Parathyroid adenoma (tissue), 2 donors: ENCODE results near the gene PRKAB1.
A peak's percentile ranks its signal among the peaks of the same experiment; 100 is the strongest.
"Not testable (repeated sequence)": the region's sequence is repeated elsewhere in the genome, so short reads cannot be mapped to it uniquely, and the experiment has no call there.

Experiments used
- H2AFZ ChIP-seq: fragments of 300-600 bp; sonication (generic); one replicate; pipeline ENCODE4 v1.7.0; 2017; ENCODE audit warnings: antibody characterized with exemption, mild to moderate bottlenecking
- H3K27ac ChIP-seq: fragments of 300-600 bp; sonication (generic); one replicate; pipeline ENCODE4 v1.7.0; 2017
- H3K27me3 ChIP-seq: fragments of 300-600 bp; sonication (generic); one replicate; pipeline ENCODE4 v1.7.0; 2017; ENCODE audit warnings: low read length; ENCODE audit not compliant: control insufficient read depth, insufficient read depth
- H3K36me3 ChIP-seq: fragments of 300-600 bp; sonication (generic); one replicate; pipeline ENCODE4 v1.7.0; 2017; ENCODE audit warnings: low read length; ENCODE audit not compliant: control insufficient read depth, insufficient read depth
- H3K4me1 ChIP-seq: fragments of 300-600 bp; sonication (generic); one replicate; pipeline ENCODE4 v1.7.0; 2017; ENCODE audit warnings: control low read depth
- H3K4me2 ChIP-seq: fragments of 300-600 bp; sonication (generic); one replicate; pipeline ENCODE4 v1.7.0; 2017; ENCODE audit warnings: low read length
- H3K4me3 ChIP-seq: fragments of 300-600 bp; sonication (generic); one replicate; pipeline ENCODE4 v1.7.0; 2017; ENCODE audit warnings: low read depth, low read length
- H3K79me2 ChIP-seq: fragments of 300-600 bp; sonication (generic); one replicate; pipeline ENCODE4 v1.7.0; 2017; ENCODE audit warnings: control low read depth
- H3K9ac ChIP-seq: fragments of 300-600 bp; sonication (generic); one replicate; pipeline ENCODE4 v1.7.0; 2017; ENCODE audit warnings: mild to moderate bottlenecking
- H3K9me3 ChIP-seq: fragments of 300-600 bp; sonication (generic); one replicate; pipeline ENCODE4 v1.7.0; 2017; ENCODE audit warnings: low read length; ENCODE audit not compliant: control insufficient read depth
- CTCF ChIP-seq: fragments of 300-600 bp; sonication (generic); IDR thresholded peaks from one replicate; pipeline ENCODE4 v1.7.0; 2017; ENCODE audit warnings: antibody characterized with exemption, mild to moderate bottlenecking
- donor health status: primary hyperparathyroidism.

The PRKAB1 gene

GRCh38 chr12:119645535-119646059, 22.3 kb upstream of the PRKAB1 start:
- Histone ChIP-seq H3K4me3 (no peak overlapping the region), H3K4me1 (peaks cover 32% of the 10 kb centered on the region), H3K27me3 (no peaks in the 10 kb centered on the region), H2AFZ (peak overlapping the region; percentile 25), H3K79me2 (no peaks in the 10 kb centered on the region), H3K36me3 (no peaks in the 10 kb centered on the region), H3K9me3 (no peaks in the 10 kb centered on the region), H3K9ac (no peak overlapping the region), H3K27ac (peak overlapping the region; percentile 94), H3K4me2 (no peak overlapping the region)
- no peak for TF ChIP-seq CTCF

GRCh38 chr12:119649202-119649808, 18.6 kb upstream of the PRKAB1 start:
- Histone ChIP-seq H3K4me3 (no peak overlapping the region), H3K36me3 (no peaks in the 10 kb centered on the region), H3K27me3 (no peaks in the 10 kb centered on the region), H3K27ac (no peak overlapping the region), H3K4me1 (peaks cover 26% of the 10 kb centered on the region), H3K9ac (no peak overlapping the region), H3K9me3 (no peaks in the 10 kb centered on the region), H3K79me2 (no peaks in the 10 kb centered on the region), H3K4me2 (no peak overlapping the region), H2AFZ (no peak overlapping the region)
- peak; percentile 92 for TF ChIP-seq CTCF

- H3K4me3 ChIP-seq, result no peak overlapping the region
- no peak overlapping the region for H3K9ac ChIP-seq
- no peaks in the 10 kb centered on the region for H3K79me2 ChIP-seq
- H3K4me1 ChIP-seq, result peaks cover 10% of the 10 kb centered on the region
- H2AFZ ChIP-seq, result no peak overlapping the region
- H3K27me3 ChIP-seq, result no peaks in the 10 kb centered on the region
- TF ChIP-seq CTCF, result no peak
- H3K9me3 ChIP-seq, result no peaks in the 10 kb centered on the region
- no peak overlapping the region for H3K4me2 ChIP-seq
- no peak overlapping the region for H3K27ac ChIP-seq
- H3K36me3 ChIP-seq, result no peaks in the 10 kb centered on the region
Observed at GRCh38 chr12:119652665-119653064, 15.3 kb upstream of the PRKAB1 start.

GRCh38 chr12:119657001-119657400, 10.9 kb upstream of the PRKAB1 start:
- not testable (repeated sequence) for H3K4me3 ChIP-seq, H3K79me2 ChIP-seq, H3K27ac ChIP-seq, H3K9ac ChIP-seq, H3K9me3 ChIP-seq, H3K4me2 ChIP-seq, H3K36me3 ChIP-seq, H3K27me3 ChIP-seq, H3K4me1 ChIP-seq, H2AFZ ChIP-seq

- not testable (repeated sequence) for H2AFZ ChIP-seq, H3K79me2 ChIP-seq, H3K27me3 ChIP-seq, H3K4me3 ChIP-seq, H3K9me3 ChIP-seq, H3K36me3 ChIP-seq, H3K4me1 ChIP-seq, H3K27ac ChIP-seq, H3K4me2 ChIP-seq, H3K9ac ChIP-seq
Observed at GRCh38 chr12:119658166-119658565, 9.8 kb upstream of the PRKAB1 start.
